ENCODE measurements around the gene CADPS2.

CADPS2 gene

GRCh38 chr7:122343601-122344302, 542.5 kb downstream of the CADPS2 start:
- no peak for DNase-seq

- DNase-seq, result no peak
These were observed 545.8 kb downstream of the CADPS2 start for GRCh38 chr7:122340427-122340826.

- DNase-seq, result no peak
These were observed 546.9 kb downstream of the CADPS2 start for GRCh38 chr7:122339145-122339904.

- no peak for DNase-seq
These were observed 549.2 kb downstream of the CADPS2 start for GRCh38 chr7:122337011-122337410.

GRCh38 chr7:122329145-122329802, 557.0 kb downstream of the CADPS2 start:
- DNase-seq, result no peak

- DNase-seq, result no peak
These were observed 558.3 kb downstream of the CADPS2 start for GRCh38 chr7:122327969-122328368.

- DNase-seq, result no peak
These were observed 569.5 kb downstream of the CADPS2 start for GRCh38 chr7:122316467-122317388.

- DNase-seq, result no peak
These were observed 570.5 kb downstream of the CADPS2 start for GRCh38 chr7:122315507-122316466.

GRCh38 chr7:122314284-122314683, 572.0 kb downstream of the CADPS2 start:
- no peak for DNase-seq

- no peak for DNase-seq
These were observed 573.5 kb downstream of the CADPS2 start for GRCh38 chr7:122312789-122313188.

- no peak for DNase-seq
These were observed 574.4 kb downstream of the CADPS2 start for GRCh38 chr7:122311734-122312450.

- no peak for DNase-seq
These were observed 575.1 kb downstream of the CADPS2 start for GRCh38 chr7:122311050-122311700.

- DNase-seq, result no peak
These were observed 575.9 kb downstream of the CADPS2 start for GRCh38 chr7:122310119-122311021.

GRCh38 chr7:122309421-122309820, 576.8 kb downstream of the CADPS2 start:
- no peak for DNase-seq

- DNase-seq, result no peak
These were observed 579.0 kb downstream of the CADPS2 start for GRCh38 chr7:122307228-122307621.

GRCh38 chr7:122306320-122307227, 579.7 kb downstream of the CADPS2 start:
- no peak for DNase-seq

- DNase-seq, result no peak
These were observed 580.6 kb downstream of the CADPS2 start for GRCh38 chr7:122305475-122306319.

Data from activated CD4-positive, alpha-beta T cell treated with anti-CD3 and anti-CD28 coated beads for 1 hour (primary cell).